H1 (cell line): Measurements from ENCODE around the gene ZNF845. TPM values are rescaled to one million over a fixed set of nuclear protein-coding genes. Genes with fewer than 3 reads are reported as not detected.

Experiments used
- BACH1 ChIP-seq: IDR thresholded peaks from 2 replicates; pipeline ENCODE4 v1.6.1; 2012; ENCODE audit warnings: low read length, improper control_type of control experiment
- CBX8 ChIP-seq: fragments of 300-800, 300-1000 bp; sonication (generic); IDR thresholded peaks from 2 replicates; pipeline ENCODE4 v1.7.1; 2016; ENCODE audit warnings: low read depth, low read length, borderline replicate concordance
- CHD2 ChIP-seq: IDR thresholded peaks from 2 replicates; pipeline ENCODE4 v1.6.1; 2012; ENCODE audit warnings: low read length, improper control_type of control experiment
- CTCF ChIP-seq, 3 experiments: IDR thresholded peaks; 1 replicate in 2 of 3; 2 replicates in 1 of 3; pipeline versions ENCODE4 v1.5.1 to v1.6.1; 2011; ENCODE audit warnings: low read length in 3 of 3, mild to moderate bottlenecking in 3 of 3, inconsistent platforms in 2 of 3, low read depth in 1 of 3, moderate library complexity in 1 of 3; ENCODE audit not compliant: insufficient read depth in 1 of 3; ENCODE audit errors: control extremely low read depth in 1 of 3
- FOSL1 ChIP-seq: IDR thresholded peaks from 2 replicates; pipeline ENCODE4 v1.6.1; 2011; ENCODE audit warnings: mild to moderate bottlenecking, low read depth, low read length, moderate library complexity; ENCODE audit not compliant: insufficient read depth
- GABPA ChIP-seq: IDR thresholded peaks from 2 replicates; pipeline ENCODE4 v1.6.1; 2011; ENCODE audit warnings: mild to moderate bottlenecking, low read length, moderate library complexity, borderline replicate concordance; ENCODE audit not compliant: insufficient read depth
- GTF2F1 ChIP-seq: IDR thresholded peaks from 2 replicates; pipeline ENCODE4 v1.6.1; 2012; ENCODE audit warnings: low read depth, low read length, improper control_type of control experiment, borderline replicate concordance
- HDAC2 ChIP-seq, 2 experiments: fragments of 300-600 bp in 1 of 2; sonication (generic) in 1 of 2; IDR thresholded peaks; 2 replicates each; pipeline ENCODE4 v1.6.1; 2011 to 2012; ENCODE audit warnings: low read depth in 2 of 2, low read length in 2 of 2, mild to moderate bottlenecking in 2 of 2, moderate library complexity in 2 of 2, borderline replicate concordance in 1 of 2, inconsistent platforms in 1 of 2
- KDM1A ChIP-seq: fragments of 200-600, 300-600 bp; sonication (generic); IDR thresholded peaks from 2 replicates; pipeline ENCODE4 v1.7.1; 2016; ENCODE audit warnings: mild to moderate bottlenecking, low read length, borderline replicate concordance
- RAD21 ChIP-seq, 2 experiments: IDR thresholded peaks in 1 of 2; conservative IDR thresholded peaks in 1 of 2; 2 replicates each; pipeline ENCODE4 v1.6.1; 2011; ENCODE audit warnings: low read depth in 2 of 2, low read length in 2 of 2, improper control_type of control experiment in 1 of 2, inconsistent platforms in 1 of 2, mild to moderate bottlenecking in 1 of 2, moderate library complexity in 1 of 2
- SIRT6 ChIP-seq: IDR thresholded peaks from one replicate; pipeline ENCODE4 v1.7.1; 2012; ENCODE audit warnings: low read length, inconsistent platforms
- SIX5 ChIP-seq: IDR thresholded peaks from 2 replicates; pipeline ENCODE4 v1.6.1; 2011; ENCODE audit warnings: mild to moderate bottlenecking, low read depth, low read length
- TBP ChIP-seq: IDR thresholded peaks from 2 replicates; pipeline ENCODE4 v1.6.1; 2011; ENCODE audit warnings: low read depth, low read length, improper control_type of control experiment
- TCF12 ChIP-seq: IDR thresholded peaks from 2 replicates; pipeline ENCODE4 v1.6.1; 2011; ENCODE audit warnings: low read depth, mild to moderate bottlenecking, low read length
- TEAD4 ChIP-seq: IDR thresholded peaks from 2 replicates; pipeline ENCODE4 v1.6.1; 2012; ENCODE audit warnings: low read depth, low read length, inconsistent platforms, mixed read lengths
- USF2 ChIP-seq: IDR thresholded peaks from 2 replicates; pipeline ENCODE4 v1.6.1; 2011; ENCODE audit warnings: low read length, improper control_type of control experiment
- polyA plus RNA-seq, 7 experiments: library from polyadenylated mRNA; depleted of rRNA in 3 of 7; stranded (reverse) in 5 of 7; unstranded in 2 of 7; fragments of >200 nt in 5 of 7; fragments of 200-250 nt in 2 of 7; gene quantifications; 1 replicate in 5 of 7; 2 replicates in 1 of 7; 4 replicates in 1 of 7; pipeline versions ENCODE4 v1.2.1 to v1.2.3, GENCODE V29; 2011 to 2013; ENCODE audit warnings: missing spikeins in 2 of 7, mixed read lengths in 2 of 7
- total RNA-seq: library from RNA; stranded (reverse); fragmentation: NEBNext Ultra II Directional; extraction: Animal tissue kit (Norgen Biotek cat#: 25700); gene quantifications from 2 replicates; pipeline ENCODE4 v1.2.1, GENCODE V29; 2021
- TF ChIP-seq, protein P1 (sequence below): IDR thresholded peaks from 2 replicates; pipeline ENCODE4 v1.6.1; 2012; ENCODE audit warnings: inconsistent platforms

ZNF845 gene
- total and polyA plus RNA-seq, 2 of the 8 experiments (the other 6 are each of a cell fraction or from before 2014, with no cell fraction given), result 3.6 to 22.5 TPM

DNA sequence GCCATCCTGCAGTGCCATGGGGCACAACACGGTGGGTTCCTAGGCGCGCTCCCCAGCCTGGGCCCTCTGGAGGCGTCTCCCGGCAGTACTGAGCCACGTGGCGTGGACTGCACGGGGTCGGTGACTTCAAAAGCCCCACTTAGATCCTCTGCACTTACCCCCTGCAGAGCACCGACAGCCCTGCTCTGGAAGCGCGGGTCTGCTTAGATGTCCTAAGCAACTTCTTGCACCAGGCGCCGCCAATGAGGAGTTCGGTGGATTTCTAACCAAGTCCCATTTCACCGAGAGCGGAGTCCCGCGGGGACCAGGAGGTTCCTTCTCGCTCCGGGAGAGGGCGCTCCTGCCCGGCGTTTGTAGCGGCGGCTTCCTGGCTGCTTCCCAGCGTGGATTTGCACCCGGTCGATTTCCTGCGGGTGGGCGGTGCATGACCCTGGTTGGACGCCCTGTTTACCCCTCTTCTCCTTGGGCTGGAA lies 25.2 kb upstream of the ZNF845 start (continued):
- TF ChIP-seq GABPA (peak; percentile 69; the same call in 1 of the 2 replicates), CTCF (IDR thresholded peaks at IDR 0.05; ENCODE audit: control extremely low read depth in 1 of 3, insufficient read depth in 1 of 3, low read depth in 1 of 3, low read length in 3 of 3) (peak; percentile 85 to 97 (median 92)), HDAC2 (IDR thresholded peaks at IDR 0.05; ENCODE audit: borderline replicate concordance in 1 of 2, low read depth in 2 of 2, low read length in 2 of 2) (peak; percentile 82 to 85), RAD21 (IDR thresholded peaks at IDR 0.05 in 1 of 2, conservative IDR thresholded peaks at IDR 0.05 in 1 of 2; ENCODE audit: low read depth in 2 of 2, low read length in 2 of 2) (peak; percentile 80 to 89), USF2 (no peak), TCF12 (no peak), TBP (peak; percentile 52; the same call in 1 of the 2 replicates), GTF2F1 (no peak), CHD2 (peak; percentile 52), BACH1 (peak; percentile 91), FOSL1 (no peak), SIX5 (no peak), SIRT6 (no peak), CBX8 (no peak), KDM1A (peak; percentile 59; the same call in 1 of the 2 replicates), TEAD4 (no peak)
- TF ChIP-seq, protein P1, sequence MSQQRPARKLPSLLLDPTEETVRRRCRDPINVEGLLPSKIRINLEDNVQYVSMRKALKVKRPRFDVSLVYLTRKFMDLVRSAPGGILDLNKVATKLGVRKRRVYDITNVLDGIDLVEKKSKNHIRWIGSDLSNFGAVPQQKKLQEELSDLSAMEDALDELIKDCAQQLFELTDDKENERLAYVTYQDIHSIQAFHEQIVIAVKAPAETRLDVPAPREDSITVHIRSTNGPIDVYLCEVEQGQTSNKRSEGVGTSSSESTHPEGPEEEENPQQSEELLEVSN, result peak; percentile 63; the same call in 1 of the 2 replicates
